ENCODE measurements around the gene GPN1.
A peak's percentile ranks its signal among the peaks of the same experiment; 100 is the strongest.

The GPN1 gene

GRCh38 chr2:27628767-27629709 is at the start of gene GPN1, which contains the start of gene CCDC121:
GPN1 (plus strand) TSS chr2:27629050; CDS start chr2:27629059, 9 bp downstream.
CCDC121 (minus strand) TSS chr2:27629012; CDS start chr2:27627799, 1,213 bp downstream.
- H3K27me3 ChIP-seq (replicated peaks; ENCODE audit: insufficient read depth, low read length), result no peaks in the 10 kb centered on the region
- H4K20me1 ChIP-seq (ENCODE audit: insufficient read depth, low read length), result no peaks in the 10 kb centered on the region
- peak within 1 kb of the TSS; percentile 82 for H3K4me2 ChIP-seq (ENCODE audit: low read depth, low read length)
- TF ChIP-seq, protein P1, sequence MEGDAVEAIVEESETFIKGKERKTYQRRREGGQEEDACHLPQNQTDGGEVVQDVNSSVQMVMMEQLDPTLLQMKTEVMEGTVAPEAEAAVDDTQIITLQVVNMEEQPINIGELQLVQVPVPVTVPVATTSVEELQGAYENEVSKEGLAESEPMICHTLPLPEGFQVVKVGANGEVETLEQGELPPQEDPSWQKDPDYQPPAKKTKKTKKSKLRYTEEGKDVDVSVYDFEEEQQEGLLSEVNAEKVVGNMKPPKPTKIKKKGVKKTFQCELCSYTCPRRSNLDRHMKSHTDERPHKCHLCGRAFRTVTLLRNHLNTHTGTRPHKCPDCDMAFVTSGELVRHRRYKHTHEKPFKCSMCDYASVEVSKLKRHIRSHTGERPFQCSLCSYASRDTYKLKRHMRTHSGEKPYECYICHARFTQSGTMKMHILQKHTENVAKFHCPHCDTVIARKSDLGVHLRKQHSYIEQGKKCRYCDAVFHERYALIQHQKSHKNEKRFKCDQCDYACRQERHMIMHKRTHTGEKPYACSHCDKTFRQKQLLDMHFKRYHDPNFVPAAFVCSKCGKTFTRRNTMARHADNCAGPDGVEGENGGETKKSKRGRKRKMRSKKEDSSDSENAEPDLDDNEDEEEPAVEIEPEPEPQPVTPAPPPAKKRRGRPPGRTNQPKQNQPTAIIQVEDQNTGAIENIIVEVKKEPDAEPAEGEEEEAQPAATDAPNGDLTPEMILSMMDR (IDR thresholded peaks at IDR 0.05; ENCODE audit: low read length), result no peak
- TF ChIP-seq EZH2 (optimal IDR thresholded peaks at IDR 0.05; ENCODE audit: low read depth, low read length) (no peak), EZH2phosphoT487 (IDR thresholded peaks at IDR 0.05; ENCODE audit: low read length) (no peak)
- peaks cover 3% of the 10 kb centered on the region; the same call in 1 of the 2 replicates for H3K36me3 ChIP-seq (replicated peaks; ENCODE audit: insufficient read depth, low read length)
- H3K4me1 ChIP-seq (ENCODE audit: low read length), result no peaks in the 10 kb centered on the region
- H3K9me3 ChIP-seq (replicated peaks; ENCODE audit: insufficient read depth, low read length), result no peaks in the 10 kb centered on the region
- DNase-seq, result peak; percentile 90
- peak within 1 kb of the TSS; percentile 79 for H3K4me3 ChIP-seq (ENCODE audit: low read length)
- H2AFZ ChIP-seq (ENCODE audit: low read length), result peak within 1 kb of the TSS; percentile 93
- H3K79me2 ChIP-seq (ENCODE audit: low read length), result peaks cover 23% of the 10 kb centered on the region
- peak within 1 kb of the TSS; percentile 89 for H3K9ac ChIP-seq (ENCODE audit: low read length)
- H3K9me2 ChIP-seq (replicated peaks; ENCODE audit: insufficient read depth, low read length), result no peaks in the 10 kb centered on the region
- peak within 1 kb of the TSS; percentile 33; the same call in 1 of the 2 replicates for H3K27ac ChIP-seq (ENCODE audit: low read length)
- peaks cover 4% of the 10 kb centered on the region; the same call in 1 of the 2 replicates for H3F3A ChIP-seq (ENCODE audit: insufficient read depth, low read length)

- no peaks in the 10 kb centered on the region for H3K36me3 ChIP-seq (replicated peaks; ENCODE audit: insufficient read depth, low read length)
- peaks cover 9% of the 10 kb centered on the region; the same call in 1 of the 2 replicates for H3F3A ChIP-seq (ENCODE audit: insufficient read depth, low read length)
- H3K27ac ChIP-seq (ENCODE audit: low read length), result no peak overlapping the region
- no peaks in the 10 kb centered on the region for H4K20me1 ChIP-seq (ENCODE audit: insufficient read depth, low read length)
- H3K4me3 ChIP-seq (ENCODE audit: low read length), result no peak overlapping the region
- no peaks in the 10 kb centered on the region for H3K27me3 ChIP-seq (replicated peaks; ENCODE audit: insufficient read depth, low read length)
- H3K4me2 ChIP-seq (ENCODE audit: low read depth, low read length), result no peak overlapping the region
- TF ChIP-seq EZH2phosphoT487 (IDR thresholded peaks at IDR 0.05; ENCODE audit: low read length), result no peak
- no peak for TF ChIP-seq EZH2 (optimal IDR thresholded peaks at IDR 0.05; ENCODE audit: low read depth, low read length)
- TF ChIP-seq, protein P1 (IDR thresholded peaks at IDR 0.05; ENCODE audit: low read length), result no peak
- no peak overlapping the region for H3K9ac ChIP-seq (ENCODE audit: low read length)
- H3K9me2 ChIP-seq (replicated peaks; ENCODE audit: insufficient read depth, low read length), result no peaks in the 10 kb centered on the region
- no peak for DNase-seq
- H3K9me3 ChIP-seq (replicated peaks; ENCODE audit: insufficient read depth, low read length), result no peaks in the 10 kb centered on the region
- H3K79me2 ChIP-seq (ENCODE audit: low read length), result peaks cover 36% of the 10 kb centered on the region
- peaks cover 13% of the 10 kb centered on the region for H3K4me1 ChIP-seq (ENCODE audit: low read length)
- H2AFZ ChIP-seq (ENCODE audit: low read length), result peak overlapping the region; percentile 100; the same call in 1 of the 2 replicates
Observed at GRCh38 chr2:27581417-27582128, 47.3 kb upstream of the GPN1 start.

DNA sequence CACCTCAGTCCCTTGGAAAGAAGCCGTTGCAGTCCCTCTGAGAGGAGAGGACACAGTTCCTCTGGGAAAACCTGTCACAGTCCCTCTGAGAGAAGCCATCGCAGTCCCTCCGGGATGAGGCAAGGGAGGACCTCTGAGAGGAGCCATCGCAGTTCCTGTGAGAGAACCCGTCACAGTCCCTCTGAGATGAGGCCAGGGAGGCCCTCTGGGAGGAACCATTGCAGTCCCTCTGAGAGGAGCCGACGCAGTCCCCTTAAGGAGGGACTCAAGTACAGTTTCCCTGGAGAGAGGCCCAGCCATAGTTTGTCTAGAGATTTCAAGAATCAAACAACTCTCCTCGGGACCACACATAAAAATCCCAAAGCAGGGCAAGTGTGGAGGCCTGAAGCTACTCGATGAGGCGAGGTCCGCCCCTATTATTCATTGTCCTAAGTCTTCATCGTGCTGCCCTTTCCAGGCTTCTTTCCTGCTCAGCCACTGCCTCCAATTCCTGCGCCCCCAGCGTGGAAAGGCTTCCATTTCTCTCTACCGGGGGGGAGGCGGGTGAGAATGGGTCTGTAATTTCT is 46.6 kb upstream of the GPN1 start:
- peaks cover 9% of the 10 kb centered on the region; the same call in 1 of the 2 replicates for H3F3A ChIP-seq (ENCODE audit: insufficient read depth, low read length)
- no peaks in the 10 kb centered on the region for H3K9me2 ChIP-seq (replicated peaks; ENCODE audit: insufficient read depth, low read length)
- H3K9ac ChIP-seq (ENCODE audit: low read length), result peak overlapping the region; percentile 37; the same call in 1 of the 2 replicates
- H3K79me2 ChIP-seq (ENCODE audit: low read length), result peaks cover 43% of the 10 kb centered on the region
- H2AFZ ChIP-seq (ENCODE audit: low read length), result peak overlapping the region; percentile 100
- H3K27me3 ChIP-seq (replicated peaks; ENCODE audit: insufficient read depth, low read length), result no peaks in the 10 kb centered on the region
- H3K9me3 ChIP-seq (replicated peaks; ENCODE audit: insufficient read depth, low read length), result no peaks in the 10 kb centered on the region
- H3K36me3 ChIP-seq (replicated peaks; ENCODE audit: insufficient read depth, low read length), result no peaks in the 10 kb centered on the region
- H3K4me1 ChIP-seq (ENCODE audit: low read length), result peaks cover 13% of the 10 kb centered on the region
- H3K4me2 ChIP-seq (ENCODE audit: low read depth, low read length), result peak overlapping the region; percentile 86
- no peaks in the 10 kb centered on the region for H4K20me1 ChIP-seq (ENCODE audit: insufficient read depth, low read length)
- DNase-seq, result no peak
- no peak overlapping the region for H3K27ac ChIP-seq (ENCODE audit: low read length)
- TF ChIP-seq EZH2 (optimal IDR thresholded peaks at IDR 0.05; ENCODE audit: low read depth, low read length), result no peak
- no peak for TF ChIP-seq EZH2phosphoT487 (IDR thresholded peaks at IDR 0.05; ENCODE audit: low read length)
- TF ChIP-seq, protein P1 (IDR thresholded peaks at IDR 0.05; ENCODE audit: low read length), result no peak
- peak overlapping the region; percentile 85 for H3K4me3 ChIP-seq (ENCODE audit: low read length)
